MCF 10A (cell line): Measurements from ENCODE around the gene BIRC2. TPM values are rescaled to one million over a fixed set of nuclear protein-coding genes. Genes with fewer than 3 reads are reported as not detected.

Source experiments
- BruUV-seq: library from RNA; stranded (reverse); fragments of 400-500 nt; replicated peaks from 2 replicates; lab custom pipeline; 2021; lab: Mats Ljungman, UMichigan
- CTCF ChIA-PET: fragments of 300-600 bp; sonication (Branson Sonifier 250); formaldehyde crosslinking; extraction: SDS; loops from one replicate; lab custom pipeline; 2021; ENCODE audit warnings: antibody characterized with exemption, inconsistent platforms; lab: Yijun Ruan, JAX
- POLR2A ChIA-PET: fragments of 300-600, 350-650 bp; sonication (Branson Sonifier 250); formaldehyde crosslinking; extraction: SDS; loops from one replicate; lab custom pipeline; 2020; ENCODE audit warnings: antibody characterized with exemption, inconsistent platforms; lab: Yijun Ruan, JAX
- DNase-seq: peaks from one replicate; pipeline ENCODE4 v3.0.0-alpha.2; 2018; ENCODE audit not compliant: unreplicated experiment
- H3K27ac Mint-ChIP-seq: one replicate; pipeline ENCODE4 v1.8.0; 2022; ENCODE audit warnings: mild to moderate bottlenecking, low read depth, mixed read lengths; ENCODE audit not compliant: unreplicated experiment
- H3K27me3 Mint-ChIP-seq: one replicate; pipeline ENCODE4 v1.8.0; 2022; ENCODE audit warnings: mixed read lengths; ENCODE audit not compliant: insufficient read depth, unreplicated experiment
- H3K36me3 Mint-ChIP-seq: one replicate; pipeline ENCODE4 v1.8.0; 2022; ENCODE audit warnings: mild to moderate bottlenecking, moderate library complexity, mixed read lengths; ENCODE audit not compliant: insufficient read depth, unreplicated experiment
- H3K4me1 Mint-ChIP-seq: one replicate; pipeline ENCODE4 v1.8.0; 2022; ENCODE audit warnings: mixed read lengths; ENCODE audit not compliant: insufficient read depth, unreplicated experiment
- H3K4me3 Mint-ChIP-seq: one replicate; pipeline ENCODE4 v1.8.0; 2022; ENCODE audit warnings: mild to moderate bottlenecking, moderate library complexity, mixed read lengths; ENCODE audit not compliant: unreplicated experiment
- H3K9me3 Mint-ChIP-seq: one replicate; pipeline ENCODE4 v1.8.0; 2022; ENCODE audit warnings: mixed read lengths; ENCODE audit not compliant: unreplicated experiment
- CTCF ChIP-seq: fragments of 200-600 bp; IDR thresholded peaks from one replicate; pipeline ENCODE4 v1.8.0; 2022; ENCODE audit warnings: antibody characterized with exemption, mild to moderate bottlenecking; ENCODE audit not compliant: unreplicated experiment
- intact Hi-C: fragments of 100-400 bp; cut with micrococcal nuclease; formaldehyde crosslinking; loops from 2 replicates; pipeline ENCODE4 v1.14.1; 2022
- total RNA-seq: library from RNA; stranded (reverse); gene quantifications from 2 replicates; pipeline ENCODE4 v1.2.3, GENCODE V29; 2022

Gene BIRC2
- total RNA-seq, 1 experiment from 2014 or later, result 50.0 TPM

GRCh38 chr11:102343809-102344208 lies 3.2 kb upstream of the BIRC2 start:
- no peak overlapping the region for H3K4me3 Mint-ChIP-seq
- peaks cover 32% of the 10 kb centered on the region for H3K4me1 Mint-ChIP-seq
- intact Hi-C loops, result no loop called here
- POLR2A ChIA-PET, result interaction anchor here (1.0 to 5.7 kb wide), 9 partner anchors 18 to 270 kb away, joined by 3 to 36 read pairs (median 4); no protein-coding TSS in a partner anchor
- CTCF ChIA-PET, result interaction anchor here (1.0 to 5.2 kb wide), 6 partner anchors 25 to 323 kb away, joined by 3 to 101 read pairs (median 29); no protein-coding TSS in a partner anchor
- peak; percentile 47 for DNase-seq
- H3K9me3 Mint-ChIP-seq, result no peaks in the 10 kb centered on the region
- peaks cover 47% of the 10 kb centered on the region for H3K36me3 Mint-ChIP-seq
- no TSS peak for BruUV-seq
- no peaks in the 10 kb centered on the region for H3K27me3 Mint-ChIP-seq
- no peak overlapping the region for H3K27ac Mint-ChIP-seq
- TF ChIP-seq CTCF, result no peak

- Mint-ChIP-seq H3K27ac (peak overlapping the region; percentile 97), H3K27me3 (no peaks in the 10 kb centered on the region), H3K36me3 (peaks cover 34% of the 10 kb centered on the region), H3K4me3 (peak overlapping the region; percentile 79), H3K4me1 (peaks cover 21% of the 10 kb centered on the region), H3K9me3 (no peaks in the 10 kb centered on the region)
- intact Hi-C loops, result loop anchor here (5.0 kb wide), 1 partner anchor 39 kb away; no protein-coding TSS in a partner anchor
- POLR2A ChIA-PET, result interaction anchor here (0.7 to 5.7 kb wide), 15 partner anchors 11 to 566 kb away, joined by 3 to 36 read pairs (median 3); partner anchors contain the start of gene MMP7
- BruUV-seq, result no TSS peak
- peak; percentile 43 for DNase-seq
- TF ChIP-seq CTCF, result no peak
- CTCF ChIA-PET, result interaction anchor here (1.2 to 5.2 kb wide), 6 partner anchors 52 to 321 kb away, joined by 3 to 101 read pairs (median 17); no protein-coding TSS in a partner anchor
Measured at GRCh38 chr11:102345904-102346303, 1.1 kb upstream of the BIRC2 start.

GRCh38 chr11:102346456-102346747 lies 612 bp upstream of the BIRC2 start:
- no peaks in the 10 kb centered on the region for H3K27me3 Mint-ChIP-seq

More at GRCh38 chr11:102346456-102346747, 612 bp upstream of the BIRC2 start:
- H3K9me3 Mint-ChIP-seq, result no peaks in the 10 kb centered on the region
- H3K27ac Mint-ChIP-seq, result peak overlapping the region; percentile 97
- no peak for TF ChIP-seq CTCF
- ChIA-PET CTCF (interaction anchor here (1.2 kb wide), 1 partner anchor 53 kb away, joined by 3 read pairs; no protein-coding TSS in a partner anchor), POLR2A (interaction anchor here (0.7 to 5.7 kb wide), 9 partner anchors 11 to 265 kb away, joined by 3 to 36 read pairs (median 3); no protein-coding TSS in a partner anchor)
- peaks cover 34% of the 10 kb centered on the region for H3K36me3 Mint-ChIP-seq
- intact Hi-C loops, result loop anchor here (5.0 kb wide), 1 partner anchor 39 kb away; no protein-coding TSS in a partner anchor
- DNase-seq, result no peak
- BruUV-seq, result TSS peak; percentile 84
- H3K4me3 Mint-ChIP-seq, result peak overlapping the region; percentile 79
- peaks cover 19% of the 10 kb centered on the region for H3K4me1 Mint-ChIP-seq
